CD14-positive monocyte (primary cell): ENCODE measurements around the gene NAT10. TPM values are rescaled to one million over a fixed set of nuclear protein-coding genes. Genes with fewer than 3 reads are reported as not detected.

ENCODE experiments used
- DNase-seq, 3 donors: peaks; one replicate each; pipeline ENCODE4 v3.0.0-alpha.2; 2011 to 2022
- H2AFZ ChIP-seq: 2 replicates; pipeline ENCODE4 v1.6.0; 2012; ENCODE audit warnings: mild to moderate bottlenecking, low read depth, low read length, inconsistent platforms; ENCODE audit not compliant: insufficient read depth, poor library complexity, severe bottlenecking
- H3K27ac ChIP-seq, 2 donors: 1 replicate in 1 of 2; 2 replicates in 1 of 2; pipeline ENCODE4 v1.5.1; 2012 to 2013; ENCODE audit warnings: low read length in 2 of 2, control low read depth in 1 of 2, inconsistent platforms in 1 of 2, low read depth in 1 of 2, mild to moderate bottlenecking in 1 of 2
- H3K27me3 ChIP-seq, 2 donors: one replicate each; pipeline versions ENCODE4 v1.6.0 to v1.6.1; 2011 to 2013; ENCODE audit warnings: low read length in 2 of 2; ENCODE audit not compliant: control insufficient read depth in 2 of 2, insufficient read depth in 2 of 2
- H3K36me3 ChIP-seq, 2 donors: replicated peaks in 1 of 2; 1 replicate in 1 of 2; 2 replicates in 1 of 2; pipeline versions ENCODE4 v1.5.1 to v1.6.1; 2012 to 2013; ENCODE audit warnings: low read length in 2 of 2, control low read depth in 1 of 2, inconsistent platforms in 1 of 2, mild to moderate bottlenecking in 1 of 2; ENCODE audit not compliant: insufficient read depth in 2 of 2, control insufficient read depth in 1 of 2
- H3K4me1 ChIP-seq, 2 donors: 1 replicate in 1 of 2; 2 replicates in 1 of 2; pipeline versions ENCODE4 v1.5.1 to v1.6.1; 2012 to 2013; ENCODE audit warnings: low read length in 2 of 2, control low read depth in 1 of 2, inconsistent platforms in 1 of 2, mild to moderate bottlenecking in 1 of 2, moderate library complexity in 1 of 2; ENCODE audit not compliant: insufficient read depth in 2 of 2, control insufficient read depth in 1 of 2
- H3K4me2 ChIP-seq: replicated peaks from 2 replicates; pipeline ENCODE3; 2012; ENCODE audit warnings: low read length, moderate library complexity, mild to moderate bottlenecking; ENCODE audit not compliant: poor library complexity, severe bottlenecking; ENCODE audit errors: extremely low read depth
- H3K4me3 ChIP-seq, 3 experiments: fragments of 200-600 bp in 1 of 3; sonication (generic) in 1 of 3; replicated peaks in 1 of 3; 1 replicate in 2 of 3; 2 replicates in 1 of 3; pipeline ENCODE4 v1.5.1; 2011 to 2013; ENCODE audit warnings: low read length in 3 of 3, mild to moderate bottlenecking in 3 of 3, control low read depth in 2 of 3, low read depth in 2 of 3, inconsistent platforms in 1 of 3, moderate library complexity in 1 of 3
- H3K79me2 ChIP-seq: 2 replicates; pipeline ENCODE4 v1.6.0; 2012; ENCODE audit warnings: mild to moderate bottlenecking, control low read depth, inconsistent platforms, low read length, moderate library complexity; ENCODE audit not compliant: insufficient read depth
- H3K9ac ChIP-seq: 2 replicates; pipeline ENCODE4 v1.6.0; 2017; ENCODE audit warnings: low read length, mild to moderate bottlenecking; ENCODE audit not compliant: insufficient read depth, poor library complexity, severe bottlenecking
- H3K9me3 ChIP-seq, 2 donors: replicated peaks in 1 of 2; 1 replicate in 1 of 2; 2 replicates in 1 of 2; pipeline versions ENCODE4 v1.5.1 to v1.6.1; 2012 to 2013; ENCODE audit warnings: low read length in 2 of 2, control low read depth in 1 of 2; ENCODE audit not compliant: control insufficient read depth in 1 of 2, insufficient read depth in 1 of 2
- H4K20me1 ChIP-seq: 2 replicates; pipeline ENCODE4 v1.6.0; 2012; ENCODE audit warnings: mild to moderate bottlenecking, low read length, control low read depth, moderate library complexity; ENCODE audit not compliant: insufficient read depth
- H3K27ac Mint-ChIP-seq, 7 donors: one replicate each; pipeline ENCODE4 v1.8.0; 2020; ENCODE audit warnings: mild to moderate bottlenecking in 7 of 7, mixed read lengths in 7 of 7, moderate library complexity in 6 of 7, inconsistent platforms in 2 of 7
- H3K27me3 Mint-ChIP-seq, 3 donors: one replicate each; pipeline ENCODE4 v1.8.0; 2021 to 2022; ENCODE audit warnings: low read depth in 3 of 3, mild to moderate bottlenecking in 3 of 3, mixed read lengths in 3 of 3, moderate library complexity in 3 of 3, inconsistent platforms in 1 of 3
- H3K36me3 Mint-ChIP-seq, 2 donors: one replicate each; pipeline ENCODE4 v1.8.0; 2020; ENCODE audit warnings: mixed read lengths in 2 of 2, inconsistent platforms in 1 of 2, mild to moderate bottlenecking in 1 of 2
- H3K4me1 Mint-ChIP-seq: one replicate; pipeline ENCODE4 v1.8.0; 2020; ENCODE audit warnings: mild to moderate bottlenecking, mixed read lengths
- H3K4me3 Mint-ChIP-seq, 2 donors: one replicate each; pipeline ENCODE4 v1.8.0; 2020; ENCODE audit warnings: mild to moderate bottlenecking in 2 of 2, mixed read lengths in 2 of 2, moderate library complexity in 1 of 2
- H3K9me3 Mint-ChIP-seq, 7 donors: one replicate each; pipeline ENCODE4 v1.8.0; 2020 to 2022; ENCODE audit warnings: mixed read lengths in 7 of 7, mild to moderate bottlenecking in 6 of 7, moderate library complexity in 6 of 7, inconsistent platforms in 2 of 7
- CTCF ChIP-seq: fragments of 200-600 bp; IDR thresholded peaks from one replicate; pipeline ENCODE4 v1.8.0; 2022; ENCODE audit warnings: antibody characterized with exemption, mild to moderate bottlenecking
- WGBS: methylation state at CpG from one replicate; pipeline ENCODE4 v1.1.5; 2013; ENCODE audit warnings: missing lambda C conversion rate; ENCODE audit not compliant: insufficient coverage; 5-methylcytosine and 5-hydroxymethylcytosine counted together
- intact Hi-C, 2 donors: fragments of 100-400 bp; cut with micrococcal nuclease; formaldehyde crosslinking; loops; one replicate each; pipeline versions ENCODE4 v1.15.0 to v1.15.1; 2023
- polyA plus RNA-seq, 3 donors: library from polyadenylated mRNA; depleted of rRNA in 1 of 3; unstranded in 2 of 3; stranded (reverse) in 1 of 3; fragments of 300-500 nt in 2 of 3; fragments of >200 nt in 1 of 3; fragmentation: Illumina TruSeq in 2 of 3; gene quantifications; 1 replicate in 2 of 3; 2 replicates in 1 of 3; pipeline ENCODE4 v1.2.3, GENCODE V29; 2012 to 2021

The NAT10 gene
- polyA plus RNA-seq, 3 donors, result 10.1 to 13.3 (median 13.1) TPM

GRCh38 chr11:34114014-34114413, 8.6 kb downstream of the NAT10 start:
- H4K20me1 ChIP-seq, result no peaks in the 10 kb centered on the region
- Mint-ChIP-seq H3K36me3 (peaks cover 82 to 89% of the 10 kb centered on the region in 2 donors), H3K9me3 (no peaks in the 10 kb centered on the region), H3K27me3 (no peaks in the 10 kb centered on the region), H3K4me3 (no peak overlapping the region), H3K4me1 (no peaks in the 10 kb centered on the region), H3K27ac (no peak overlapping the region)
- no peak for TF ChIP-seq CTCF
- H3K36me3 ChIP-seq, result peaks cover 87 to 98% of the 10 kb centered on the region in 2 donors
- DNase-seq, result no peak
- peaks cover 6% of the 10 kb centered on the region for H3K79me2 ChIP-seq
- 100% methylated on average over 1 of the region's 2 CpGs for WGBS
- H3K4me3 ChIP-seq, result no peak overlapping the region
- H3K9me3 ChIP-seq, result no peaks in the 10 kb centered on the region
- no peaks in the 10 kb centered on the region for H3K27me3 ChIP-seq
- intact Hi-C loops, result no loop called here
- H2AFZ ChIP-seq, result no peak overlapping the region
- no peaks in the 10 kb centered on the region for H3K4me1 ChIP-seq
- no peak overlapping the region for H3K9ac ChIP-seq
- no peak overlapping the region for H3K4me2 ChIP-seq
- H3K27ac ChIP-seq, result no peak overlapping the region

DNA sequence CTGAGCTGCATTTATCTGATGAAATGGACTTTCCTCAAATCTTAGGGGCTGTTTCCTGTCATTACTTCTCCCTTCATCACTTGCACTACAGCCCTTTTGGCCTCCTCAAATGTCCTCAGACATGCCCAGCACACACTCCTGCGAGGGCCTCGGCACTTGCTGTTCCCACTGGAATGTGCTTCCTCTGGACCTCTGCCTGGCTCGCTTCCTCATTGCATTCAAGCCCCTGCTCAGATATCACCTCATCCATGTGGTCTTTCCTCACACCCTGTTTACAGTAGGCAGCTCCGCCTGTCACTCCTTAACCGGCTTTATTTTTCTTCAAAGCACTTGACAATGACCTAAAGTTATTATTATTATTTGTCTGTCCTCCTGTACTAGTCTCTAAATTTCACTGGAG, 9.0 kb downstream of the NAT10 start:
- H3K4me3 ChIP-seq, result no peak overlapping the region
- H4K20me1 ChIP-seq, result no peaks in the 10 kb centered on the region
- Mint-ChIP-seq H3K4me1 (no peaks in the 10 kb centered on the region), H3K4me3 (no peak overlapping the region), H3K9me3 (no peaks in the 10 kb centered on the region), H3K27me3 (no peaks in the 10 kb centered on the region), H3K36me3 (peaks cover 82 to 87% of the 10 kb centered on the region in 2 donors), H3K27ac (no peak overlapping the region)
- H3K79me2 ChIP-seq, result peaks cover 1% of the 10 kb centered on the region
- no peak for DNase-seq
- H3K4me1 ChIP-seq, result no peaks in the 10 kb centered on the region
- H2AFZ ChIP-seq, result no peak overlapping the region
- no peak overlapping the region for H3K27ac ChIP-seq
- H3K36me3 ChIP-seq, result peaks cover 87 to 98% of the 10 kb centered on the region in 2 donors
- no peak overlapping the region for H3K4me2 ChIP-seq
- H3K9me3 ChIP-seq, result no peaks in the 10 kb centered on the region
- intact Hi-C loops, result no loop called here
- WGBS, result 96% methylated on average over 3 of the region's 5 CpGs
- TF ChIP-seq CTCF, result no peak
- no peak overlapping the region for H3K9ac ChIP-seq
- no peaks in the 10 kb centered on the region for H3K27me3 ChIP-seq
